HG03064 (cell line): ENCODE data around the gene OSTC.

ENCODE experiments used
- ATAC-seq: cut with Tn5 transposase; IDR thresholded peaks from one replicate; pipeline ENCODE4 v1.9.1; 2021; ENCODE audit warnings: low read depth; ENCODE audit not compliant: unreplicated experiment

OSTC gene

DNA sequence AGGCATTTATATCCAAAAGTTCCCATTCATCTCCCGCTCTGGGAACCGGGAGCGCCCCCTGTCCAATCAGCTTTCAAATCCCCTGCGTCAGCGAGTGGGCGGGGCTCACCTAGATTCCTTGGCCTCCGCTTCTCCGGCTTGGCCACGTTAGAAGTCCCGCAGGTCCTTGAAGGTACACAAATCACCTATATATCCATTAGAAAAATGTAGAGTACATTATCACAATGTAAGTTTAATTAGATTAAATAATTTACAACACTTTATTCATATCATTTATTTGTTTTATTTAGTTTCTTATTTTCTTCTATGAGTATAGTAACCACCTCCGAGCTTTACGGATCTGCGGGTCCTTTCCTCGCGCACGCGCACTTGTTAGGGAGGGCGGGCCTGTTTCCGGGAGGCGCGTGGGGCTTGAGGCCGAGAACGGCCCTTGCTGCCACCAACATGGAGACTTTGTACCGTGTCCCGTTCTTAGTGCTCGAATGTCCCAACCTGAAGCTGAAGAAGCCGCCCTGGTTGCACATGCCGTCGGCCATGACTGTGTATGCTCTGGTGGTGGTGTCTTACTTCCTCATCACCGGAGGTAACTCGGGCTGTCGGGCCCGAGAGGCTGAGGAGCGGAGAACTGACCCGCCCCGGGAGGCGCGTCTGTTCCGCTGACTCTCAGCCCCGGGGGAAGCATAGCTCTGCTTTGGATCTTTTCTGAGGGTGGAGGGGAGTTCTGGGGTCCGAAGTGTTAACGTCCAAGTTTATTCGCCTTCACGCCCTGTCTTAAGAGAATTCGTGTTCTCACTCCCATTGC lies at the start of gene OSTC:
OSTC (plus strand) TSS at position 388 of the 802 bp plus-strand sequence; CDS start at position 445, 57 bp downstream.
- peak; percentile 96 for ATAC-seq

DNA sequence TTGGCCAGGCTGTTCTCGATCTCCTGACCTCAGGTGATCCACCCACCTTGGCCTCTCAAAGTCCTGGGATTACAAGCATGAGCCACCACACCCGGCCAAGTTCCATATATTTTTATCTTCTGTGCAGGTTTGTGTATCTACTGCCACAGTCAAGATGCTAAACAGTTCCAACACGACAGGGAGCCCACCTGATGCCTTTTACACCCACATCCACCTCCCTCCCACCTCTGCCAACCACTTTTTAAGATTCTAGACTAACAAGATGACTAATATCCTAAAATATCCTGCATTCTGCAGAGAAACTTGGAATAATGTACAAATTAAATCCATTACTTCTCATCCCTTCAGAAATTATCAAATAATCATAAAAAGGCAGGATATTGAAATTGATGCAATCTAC lies 49.3 kb upstream of the OSTC start:
- no peak for ATAC-seq

DNA sequence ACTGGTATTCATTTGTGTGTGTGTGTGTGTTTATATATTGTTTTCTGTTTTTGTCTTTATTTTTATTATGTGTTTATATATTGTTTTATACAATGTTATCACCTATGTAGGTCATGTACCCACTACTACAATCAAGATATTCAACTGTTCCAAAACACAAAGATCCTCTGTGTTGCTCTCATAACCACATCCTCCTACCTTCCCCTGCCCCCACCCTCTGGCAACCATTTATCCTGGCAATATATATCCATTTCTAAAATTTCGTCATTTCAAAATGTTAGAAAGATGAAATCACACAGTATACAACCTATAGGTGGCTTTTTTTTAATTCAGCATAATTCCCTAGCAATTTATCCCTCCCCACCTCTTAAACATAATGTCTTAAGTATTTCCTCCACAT lies 48.9 kb upstream of the OSTC start:
- no peak for ATAC-seq

DNA sequence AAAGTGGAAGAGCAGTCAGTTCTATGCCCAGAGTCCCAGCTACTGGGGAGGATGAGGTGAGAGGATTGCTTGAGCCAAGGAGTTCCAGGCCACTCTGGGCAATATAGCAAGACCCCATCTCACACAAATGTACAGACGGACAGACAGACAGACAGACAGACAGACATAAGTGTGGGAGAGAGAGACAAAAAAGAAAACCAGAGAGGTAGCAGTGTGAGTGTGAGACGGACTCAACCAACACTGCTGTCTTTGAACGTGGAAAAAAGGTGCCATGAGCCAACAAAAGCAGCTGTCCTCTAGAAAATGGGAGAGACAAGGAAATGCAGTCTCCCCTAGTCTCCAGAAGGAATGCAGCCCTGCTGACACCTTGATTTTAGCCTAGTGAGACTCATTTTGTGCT lies 48.2 kb upstream of the OSTC start:
- no peak for ATAC-seq

DNA sequence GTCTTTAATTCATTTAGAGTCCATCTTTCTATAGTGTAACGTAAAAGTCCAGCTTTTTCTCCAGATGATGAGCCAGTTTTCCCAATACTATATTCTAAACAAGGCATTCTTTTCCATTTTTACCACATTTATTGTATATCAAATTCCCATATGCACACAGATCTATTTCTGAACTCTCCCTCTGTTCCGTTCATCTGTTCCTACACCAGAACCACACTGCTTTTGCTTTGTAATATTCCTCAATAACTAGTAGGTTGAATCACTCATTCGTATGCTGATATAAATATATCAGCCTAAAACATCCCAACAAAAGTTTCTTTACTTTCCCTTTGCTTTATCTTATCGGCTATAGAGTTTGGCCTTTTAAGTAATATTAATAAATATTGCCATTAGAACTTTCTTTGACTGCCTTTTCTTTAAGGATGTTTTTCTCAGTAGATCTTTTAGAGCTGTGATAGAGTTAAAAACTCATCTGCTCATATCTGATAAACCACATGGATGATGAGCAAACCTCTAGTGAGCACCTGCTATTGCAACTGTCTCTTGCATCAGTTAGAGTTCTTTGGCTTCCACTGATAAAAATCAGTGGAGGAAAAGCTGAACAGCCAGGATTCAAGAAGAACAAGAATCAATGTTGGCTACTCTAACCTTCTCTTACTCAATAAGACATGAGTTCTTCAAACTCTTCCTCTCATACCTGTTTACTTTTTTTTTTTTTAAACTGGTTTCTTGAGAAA lies 43.2 kb upstream of the OSTC start:
- no peak for ATAC-seq

DNA sequence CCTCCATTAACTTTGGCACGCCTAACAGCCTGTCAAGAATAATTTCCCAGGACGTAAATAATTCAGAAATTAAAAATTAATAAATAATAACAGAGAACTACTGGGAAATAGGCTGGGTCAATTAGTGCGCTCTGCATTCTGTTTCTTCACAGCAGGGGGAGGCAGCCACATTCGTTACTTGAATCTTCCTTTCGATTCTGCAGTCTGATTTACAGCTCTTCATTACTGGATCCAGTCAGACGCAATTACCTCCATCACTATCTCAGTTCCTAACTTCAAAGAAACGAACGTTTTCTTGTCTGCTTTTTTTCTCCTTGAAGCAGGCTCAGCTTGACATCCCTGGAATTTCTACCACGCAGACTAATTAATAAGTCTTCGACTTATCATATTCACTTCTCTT lies 39.0 kb upstream of the OSTC start:
- ATAC-seq: no peak

DNA sequence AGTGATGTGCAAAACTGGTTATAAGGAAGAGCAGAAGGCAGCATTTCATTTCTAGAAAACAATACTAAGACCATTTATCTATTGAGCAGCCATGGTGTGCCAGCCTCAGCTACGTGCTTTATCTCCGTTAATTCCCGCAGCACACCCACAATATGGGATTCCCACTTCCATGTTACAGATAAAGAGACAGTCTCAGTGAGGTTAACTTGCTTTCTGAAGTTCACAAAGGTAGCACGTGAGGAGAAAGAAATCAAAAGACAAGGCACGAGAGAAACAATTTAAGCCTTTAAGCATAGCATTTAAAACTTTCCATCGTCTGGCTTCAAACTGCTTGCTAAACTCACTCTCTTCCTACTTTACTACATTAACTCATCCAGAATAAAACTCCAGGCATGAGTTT lies 38.0 kb upstream of the OSTC start:
- ATAC-seq: no peak

DNA sequence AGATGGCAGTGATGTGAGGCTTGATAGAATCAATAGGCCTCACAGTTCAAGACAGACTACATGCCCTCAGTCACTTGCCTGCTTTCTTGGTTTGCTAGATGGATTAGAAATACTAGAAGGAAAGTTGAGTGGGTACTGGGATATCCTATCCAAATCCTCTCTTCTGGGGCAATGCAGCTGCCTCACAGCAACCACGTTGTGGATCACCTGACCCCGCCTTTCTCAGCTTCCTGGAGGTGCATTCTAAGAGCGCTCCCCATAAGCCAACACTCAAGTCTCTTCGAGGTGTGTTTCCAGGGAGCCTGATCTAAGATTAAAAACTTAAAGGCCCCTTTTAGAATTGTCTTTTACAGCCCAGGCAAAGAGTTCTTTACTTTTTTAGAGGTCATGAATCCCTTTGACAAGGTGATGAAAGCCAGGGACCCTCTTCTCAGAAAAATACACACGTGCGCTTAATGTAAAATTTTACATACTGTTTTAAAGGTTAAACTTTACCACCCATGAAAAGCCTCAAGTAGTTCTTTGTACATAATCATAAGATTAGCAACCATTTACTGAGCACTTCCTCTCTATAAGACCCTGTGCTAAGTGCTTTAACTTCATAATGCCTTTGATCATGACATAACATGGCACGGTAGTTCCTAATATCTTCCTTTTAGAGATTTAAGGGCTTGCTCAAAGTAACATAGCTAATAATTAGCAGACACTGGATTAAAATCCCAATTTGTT lies 30.9 kb upstream of the OSTC start:
- peak; percentile 17 for ATAC-seq

DNA sequence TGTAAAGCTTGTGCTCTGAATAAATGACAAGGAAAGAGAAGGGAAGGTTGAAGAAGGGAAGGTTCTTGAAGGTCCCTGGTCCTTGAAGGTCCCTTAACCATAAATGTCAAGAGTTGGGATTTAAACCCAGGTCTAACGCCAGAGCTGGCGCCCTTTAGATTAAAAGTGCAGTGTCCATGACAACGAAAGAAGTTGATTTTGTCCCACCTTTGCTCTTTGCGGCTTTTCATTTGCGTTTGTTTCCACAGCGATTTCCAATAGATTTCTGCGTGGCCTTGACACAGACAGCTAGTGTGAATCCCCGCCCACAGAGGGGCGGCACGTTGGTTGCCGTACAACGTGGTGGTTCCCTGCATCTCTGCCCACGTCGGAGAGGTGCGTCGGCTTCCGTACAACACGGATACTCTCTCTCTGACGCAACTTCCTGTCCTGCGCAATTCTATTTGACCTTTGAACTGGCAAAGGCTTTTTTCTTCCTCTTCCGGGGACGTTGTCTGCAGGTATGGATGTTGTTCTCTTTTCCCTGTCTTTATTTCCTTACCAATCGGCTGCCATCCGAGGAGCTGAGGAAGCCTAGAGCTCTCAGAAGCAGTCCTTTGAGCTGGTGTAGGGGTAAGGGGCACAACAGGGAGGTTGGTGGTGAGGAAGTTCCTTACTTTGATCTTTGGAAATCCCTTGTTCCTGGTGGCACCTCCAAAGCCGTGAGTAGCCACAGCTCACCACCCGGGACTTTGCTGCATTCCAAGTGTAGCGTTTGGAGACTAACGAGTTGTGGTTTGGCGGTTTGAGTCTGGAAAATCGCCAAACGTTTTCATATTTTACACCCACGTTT lies 30.1 kb upstream of the OSTC start, which contains the start of gene RPL34:
RPL34 (plus strand) TSS at position 476 of the 832 bp plus-strand sequence. CDS start 1,384 bp downstream, outside the sequence.
- peak; percentile 100 for ATAC-seq

DNA sequence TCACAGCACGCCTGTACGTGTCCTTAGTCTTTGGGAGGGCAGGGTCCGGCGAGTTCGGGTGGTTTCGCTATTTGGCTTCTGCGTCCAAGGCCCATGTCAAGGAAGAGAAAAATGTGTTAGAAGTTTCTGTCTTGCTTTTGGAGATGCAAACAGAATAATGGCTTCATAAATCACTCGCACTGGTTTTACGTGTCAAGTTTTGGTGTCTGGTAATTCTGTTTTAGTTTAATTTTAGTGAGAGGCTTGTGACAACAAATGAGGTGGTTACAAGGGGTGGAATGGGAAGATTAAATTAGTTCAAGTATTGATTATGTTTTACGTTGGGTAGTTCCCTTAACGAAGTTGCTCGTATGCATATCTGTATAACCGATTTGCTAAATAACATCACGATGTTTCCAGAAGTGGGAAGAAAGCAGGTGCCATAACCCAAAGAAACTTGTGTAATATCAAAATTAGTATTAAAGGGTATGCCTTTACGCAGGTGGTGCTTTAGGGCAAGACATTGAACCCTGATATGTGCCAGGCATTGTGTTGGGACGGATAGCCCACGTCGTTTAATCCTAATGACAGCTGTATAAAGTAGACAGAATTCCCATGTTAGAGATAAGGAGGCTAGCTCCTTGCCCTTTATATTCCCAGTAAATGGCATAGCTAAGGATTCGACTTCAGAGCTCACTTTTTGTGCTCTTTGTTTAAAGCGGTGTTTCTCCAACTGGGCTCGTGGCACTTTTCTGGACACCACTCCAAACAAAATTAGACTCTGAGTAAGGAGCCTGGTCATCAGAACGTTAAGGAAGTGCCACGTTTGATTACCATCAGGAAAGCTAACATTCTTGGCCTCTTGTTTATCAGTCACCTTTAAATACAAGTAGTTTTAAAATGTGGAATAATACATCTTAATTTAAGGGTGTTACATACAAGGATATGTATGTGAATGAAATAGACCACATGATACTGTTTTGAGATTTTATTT lies 29.2 kb upstream of the OSTC start:
- ATAC-seq: no peak

DNA sequence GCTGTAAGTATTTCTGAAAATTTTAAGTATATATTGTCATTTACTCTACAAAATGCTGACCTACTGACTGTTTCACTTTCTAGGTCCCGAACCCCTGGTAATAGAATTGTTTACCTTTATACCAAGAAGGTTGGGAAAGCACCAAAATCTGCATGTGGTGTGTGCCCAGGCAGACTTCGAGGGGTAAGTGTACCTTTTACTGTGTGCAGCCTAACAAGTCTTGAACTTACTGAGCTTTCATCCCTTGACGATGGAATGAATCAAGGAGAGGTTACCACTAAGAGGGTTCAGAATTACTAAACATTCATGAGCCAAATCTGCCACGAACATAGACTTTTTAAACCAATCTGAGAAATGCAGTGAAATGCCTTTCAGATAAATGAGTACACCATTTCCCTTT lies 28.4 kb upstream of the OSTC start:
- no peak for ATAC-seq

DNA sequence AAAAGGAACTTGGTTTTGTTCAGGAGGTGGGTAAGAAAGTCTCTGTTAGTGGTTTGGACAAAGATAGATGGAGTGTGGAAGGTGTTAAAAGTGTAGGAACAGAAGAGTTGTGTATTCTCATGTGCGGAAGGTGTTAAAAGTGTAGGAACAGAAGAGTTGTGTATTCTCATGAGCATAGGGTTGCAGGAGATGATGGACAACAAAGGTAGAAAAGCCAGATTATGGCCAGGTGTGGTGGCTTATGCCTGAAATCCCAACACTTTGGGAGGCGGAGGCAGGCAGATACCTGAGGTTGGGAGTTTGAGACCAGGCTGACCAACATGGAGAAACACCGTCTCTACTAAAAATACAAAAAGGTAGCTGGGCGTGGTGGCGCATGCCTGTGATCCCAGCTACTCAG lies 27.6 kb upstream of the OSTC start:
- ATAC-seq: no peak

DNA sequence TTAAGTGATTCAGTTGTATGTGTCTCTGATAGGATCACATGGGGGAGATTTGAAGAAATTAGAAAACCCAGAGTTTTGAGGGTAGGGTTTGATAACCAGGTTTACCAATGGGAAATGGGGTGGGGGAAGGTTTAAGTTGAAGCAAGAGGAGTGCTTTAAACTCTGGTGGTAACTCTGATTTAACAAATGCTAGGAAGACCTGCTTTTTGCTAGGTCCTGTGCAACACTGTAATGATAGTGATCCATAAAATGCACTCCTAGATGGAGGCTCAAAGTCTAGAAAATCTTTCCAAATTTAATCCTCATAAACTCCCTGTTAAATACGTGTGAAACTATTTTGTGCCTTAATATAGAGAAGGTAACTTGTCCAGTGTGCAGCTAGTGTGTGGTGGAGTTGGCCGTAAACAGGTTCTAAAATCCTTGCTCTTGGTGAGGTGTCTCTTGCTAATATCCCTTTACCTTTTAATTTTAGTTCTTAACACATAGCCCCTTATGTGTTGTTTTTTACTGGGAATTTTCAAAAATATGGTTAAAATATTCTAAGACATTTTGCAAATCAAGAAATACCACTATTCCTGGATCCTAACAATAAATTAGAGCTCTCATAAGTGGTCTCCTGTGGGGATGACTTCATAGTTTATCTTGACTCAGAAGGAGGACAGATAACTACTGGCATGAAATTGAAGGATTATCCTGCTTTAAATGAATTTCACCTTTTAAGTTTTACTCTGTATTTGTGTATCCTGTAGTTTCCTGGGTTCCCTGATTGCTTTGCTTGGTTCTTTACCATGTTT lies 25.9 kb upstream of the OSTC start:
- ATAC-seq: no peak

DNA sequence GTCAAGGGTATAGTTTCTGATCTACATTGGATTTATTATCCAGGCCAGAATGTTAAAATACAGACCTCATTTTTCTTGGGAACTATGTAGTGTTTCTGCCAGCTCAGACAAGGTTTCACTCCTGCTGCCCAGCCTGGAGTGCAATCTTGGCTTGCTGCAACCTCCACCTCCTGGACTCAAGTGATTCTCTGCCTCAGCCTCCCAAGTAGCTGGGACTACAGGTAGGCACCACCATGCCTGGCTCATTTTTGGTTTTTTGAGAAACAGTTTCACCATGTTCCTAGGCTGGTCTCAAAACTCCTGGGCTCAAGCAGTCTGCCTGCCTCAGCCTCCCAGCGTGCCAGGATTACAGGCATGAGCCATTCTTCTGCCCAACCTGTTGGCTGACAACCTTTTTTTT lies 24.3 kb upstream of the OSTC start:
- no peak for ATAC-seq

DNA sequence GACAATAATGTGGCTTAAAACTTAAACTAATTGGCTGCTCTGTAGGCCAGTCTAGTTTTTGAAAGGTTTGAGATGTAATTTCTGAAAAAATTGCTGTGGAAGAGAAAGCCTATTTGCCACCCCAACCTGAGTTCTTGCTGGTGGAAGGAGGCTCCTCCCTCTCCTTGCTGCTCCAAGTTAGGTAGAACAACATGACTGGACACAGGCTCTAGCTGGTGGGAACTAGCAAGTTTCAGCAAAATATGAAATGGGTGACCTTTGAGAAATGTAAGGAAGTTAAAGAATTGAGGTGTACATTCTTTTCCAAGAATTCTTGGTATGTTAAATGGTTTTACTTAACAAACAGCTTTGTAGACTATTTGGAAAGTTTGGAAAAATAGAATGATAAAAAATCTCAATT lies 22.0 kb upstream of the OSTC start:
- ATAC-seq: no peak

DNA sequence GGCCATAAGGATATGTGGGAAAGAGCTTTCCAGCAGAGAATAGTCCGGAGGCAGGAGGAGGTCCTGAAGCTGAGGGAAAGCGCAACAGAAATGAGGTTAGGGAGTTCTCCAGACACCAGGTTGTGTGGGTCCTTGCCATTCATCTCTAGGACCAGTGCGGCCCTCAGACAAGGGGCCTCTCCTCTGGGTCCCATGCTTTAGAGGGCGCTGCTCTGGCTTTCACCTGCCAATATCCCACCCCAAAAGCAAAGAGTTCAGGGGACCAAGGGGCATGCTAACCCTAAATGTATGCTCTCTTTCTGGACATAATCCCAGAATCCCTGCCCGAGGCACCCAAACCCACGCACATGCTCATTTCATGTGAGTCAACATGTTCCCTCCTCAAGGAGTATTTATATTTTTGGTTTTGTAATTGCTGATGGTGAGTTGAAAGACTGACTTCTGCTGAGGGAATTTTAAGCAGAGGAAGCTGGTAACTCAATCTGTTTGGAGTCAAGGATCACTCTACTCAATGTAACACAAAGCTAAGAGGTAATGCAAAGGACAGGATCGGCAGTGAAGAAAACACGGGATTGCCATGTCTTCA lies 15.2 kb upstream of the OSTC start:
- ATAC-seq: no peak

DNA sequence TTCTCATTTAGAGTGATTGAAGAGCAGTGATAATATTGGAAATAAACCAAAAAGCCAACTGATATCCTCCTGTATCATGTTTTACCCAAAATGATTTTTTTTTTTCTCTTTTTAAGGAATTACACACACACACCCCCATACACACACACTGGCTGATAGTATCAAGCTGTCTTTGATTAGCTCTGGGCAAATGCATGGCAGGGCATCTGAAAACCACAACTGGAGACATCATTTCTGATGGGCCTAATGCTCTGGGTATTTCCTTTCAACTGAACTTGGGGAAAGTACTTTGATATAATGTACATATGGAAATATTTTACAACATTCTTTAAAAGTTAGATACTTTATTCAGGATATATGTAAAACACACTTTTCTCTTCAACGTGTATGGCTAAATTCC lies 14.2 kb upstream of the OSTC start:
- no peak for ATAC-seq

DNA sequence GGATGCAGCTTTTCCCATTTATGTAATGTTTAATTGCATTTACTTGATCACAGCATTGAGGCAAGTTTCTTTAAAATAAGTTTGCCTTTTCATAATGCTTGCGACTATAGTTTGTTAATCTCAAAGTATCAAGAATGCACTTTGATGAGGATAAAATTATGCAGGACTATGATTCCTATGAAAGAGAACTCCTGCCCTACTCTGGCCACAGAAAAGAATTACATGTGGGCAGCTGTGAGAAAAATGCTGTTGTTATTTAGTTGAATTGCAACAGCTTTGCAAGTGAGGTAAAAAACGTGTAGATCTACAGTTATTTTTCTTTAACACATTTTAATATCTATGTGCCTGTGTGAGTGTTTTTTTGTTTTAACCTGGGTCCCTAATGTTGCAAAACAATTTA lies 12.5 kb upstream of the OSTC start:
- no peak for ATAC-seq
